ENCODE measurements around the gene PGS1.

GRCh38 chr17:78337244-78338109 lies 41.0 kb upstream of the PGS1 start:
- TF ChIP-seq CTCF (IDR thresholded peaks at IDR 0.05) (no peak), EZH2 (IDR thresholded peaks at IDR 0.05) (no peak), EZH2phosphoT487 (IDR thresholded peaks at IDR 0.05) (no peak)
